NCI-H1092 (cell line): ENCODE data around the gene POLR1D.
A peak's percentile ranks its signal among the peaks of the same experiment; 100 is the strongest.
"Not testable (repeated sequence)": the region's sequence is repeated elsewhere in the genome, so short reads cannot be mapped to it uniquely, and the experiment has no call there.

Source experiments
- DNase-seq: peaks from one replicate; lab custom pipeline; 2025; lab: John Stamatoyannopoulos, UW

Gene POLR1D

DNA sequence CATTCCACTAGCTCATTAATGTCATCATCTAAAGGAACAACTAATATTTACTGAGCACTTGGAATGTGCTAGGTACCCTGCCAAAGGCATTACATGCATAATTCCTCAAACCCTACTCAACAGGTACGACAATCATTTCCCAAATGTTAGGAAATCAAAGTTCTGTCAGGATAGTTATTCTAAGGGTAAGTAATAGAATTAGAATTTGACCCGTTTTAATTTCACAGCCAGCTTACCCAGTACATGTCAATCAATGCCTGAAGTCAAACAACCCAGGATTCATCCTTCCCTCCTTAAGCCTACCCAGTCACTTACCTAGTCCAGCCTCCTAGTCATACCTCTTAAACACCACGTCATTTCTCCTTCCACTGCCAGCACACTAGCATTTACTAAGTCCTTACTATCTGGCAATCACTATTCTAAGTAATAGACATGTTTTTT is 3.8 kb upstream of the POLR1D start:
- DNase-seq = no peak

GRCh38 chr13:27619093-27619727 is 2.5 kb upstream of the POLR1D start:
- no peak for DNase-seq

GRCh38 chr13:27619728-27620376 is 1.8 kb upstream of the POLR1D start:
- DNase-seq = no peak

- DNase-seq = peak; percentile 97
Observed at GRCh38 chr13:27620377-27621115, 1.1 kb upstream of the POLR1D start, which contains the start of gene LNX2. Gene LNX2 (minus strand): TSS chr13:27620529. CDS start chr13:27581703, 38,826 bp downstream.

DNA sequence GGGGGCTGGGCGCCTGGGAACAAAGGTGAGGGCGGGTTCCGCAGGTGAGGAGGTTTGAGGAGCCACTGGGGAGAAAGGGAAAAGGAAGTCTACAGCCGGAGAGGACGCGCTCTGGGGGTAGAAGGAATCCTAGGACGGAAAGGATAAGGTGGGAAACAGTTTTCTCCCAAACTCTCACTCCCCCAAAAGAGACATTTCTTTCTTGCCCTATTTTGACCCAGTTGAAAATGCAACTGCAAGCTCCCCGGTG is 651 bp upstream of the POLR1D start:
- no peak for DNase-seq

DNA sequence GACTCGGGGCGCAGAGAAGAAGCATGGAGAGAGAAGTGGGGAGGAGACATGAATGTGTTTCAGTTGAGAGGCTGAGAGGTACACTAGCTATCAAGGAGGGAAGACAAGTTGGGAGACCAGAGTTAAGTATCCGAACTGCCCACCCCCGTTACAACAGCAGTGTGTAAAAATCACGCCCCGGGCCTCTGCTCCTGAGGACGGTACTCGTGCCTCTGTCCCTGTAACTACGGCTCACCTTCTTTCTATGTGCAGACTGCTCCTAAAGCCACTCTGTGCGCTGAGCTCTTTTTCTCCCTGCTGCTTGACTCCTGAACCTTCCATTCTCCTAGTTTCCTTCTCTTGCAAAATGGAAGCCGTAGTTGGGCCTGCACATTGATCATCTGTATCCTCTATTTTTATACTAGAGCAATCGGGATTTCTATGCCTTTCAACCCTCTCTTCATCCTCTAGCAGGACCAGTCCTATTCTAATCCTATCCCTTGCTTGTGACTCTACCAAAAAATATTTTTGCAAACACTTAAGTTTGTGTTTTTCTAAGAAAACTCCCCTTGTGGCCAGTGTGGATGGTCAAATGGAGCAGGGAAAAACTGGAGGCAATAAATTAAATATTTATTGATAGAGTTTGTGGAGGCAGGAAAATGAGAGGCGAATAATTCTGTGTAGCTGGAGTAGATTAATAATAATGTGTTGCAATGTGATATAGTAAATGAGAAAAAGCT is 569 bp downstream of the POLR1D start:
- DNase-seq = no peak

- no peak for DNase-seq
Observed at GRCh38 chr13:27622881-27623280, 1.2 kb downstream of the POLR1D start.

GRCh38 chr13:27624071-27624470 is 2.4 kb downstream of the POLR1D start:
- DNase-seq = no peak

DNA sequence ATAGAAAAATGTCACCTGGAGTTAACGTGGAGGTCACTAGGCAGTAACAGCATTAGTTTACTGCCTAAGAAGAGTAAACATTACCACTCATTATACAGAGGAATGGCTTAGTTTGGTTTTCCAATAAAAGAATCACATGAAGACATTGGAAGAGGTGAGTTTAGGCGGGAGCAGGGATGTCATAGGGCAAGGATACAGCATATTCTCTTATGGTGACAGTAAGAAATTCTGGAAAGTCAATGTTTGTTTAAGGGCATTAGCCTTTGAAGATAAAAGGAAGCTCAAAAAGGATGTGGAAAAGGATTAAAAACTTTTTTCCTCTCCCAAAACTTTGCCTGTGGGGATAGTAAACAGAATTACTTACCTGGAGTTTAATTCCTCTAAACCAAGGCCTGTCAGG is 4.1 kb downstream of the POLR1D start:
- DNase-seq = no peak

GRCh38 chr13:27627380-27627779 is 5.7 kb downstream of the POLR1D start:
- no peak for DNase-seq

DNA sequence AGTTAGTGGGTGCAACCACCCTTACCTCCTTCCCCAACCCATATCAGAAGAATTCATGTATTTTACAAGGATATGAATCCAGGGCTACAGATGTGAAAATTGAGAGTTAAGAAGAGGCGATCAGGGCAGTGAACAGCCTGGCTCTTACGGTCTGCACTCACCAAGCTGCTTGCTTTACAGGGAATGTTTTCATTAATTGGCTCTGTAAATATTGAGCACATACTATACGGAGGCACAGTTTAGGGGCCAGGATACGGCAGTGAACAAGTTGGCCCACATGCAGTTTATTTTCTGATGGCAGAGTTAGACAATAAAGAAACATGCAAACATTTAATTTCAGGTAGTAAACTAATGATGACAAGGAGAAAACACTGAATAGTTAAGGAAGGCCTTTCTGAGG is 6.4 kb downstream of the POLR1D start:
- no peak for DNase-seq

GRCh38 chr13:27628766-27629165 is 7.1 kb downstream of the POLR1D start:
- not testable (repeated sequence) for DNase-seq

DNA sequence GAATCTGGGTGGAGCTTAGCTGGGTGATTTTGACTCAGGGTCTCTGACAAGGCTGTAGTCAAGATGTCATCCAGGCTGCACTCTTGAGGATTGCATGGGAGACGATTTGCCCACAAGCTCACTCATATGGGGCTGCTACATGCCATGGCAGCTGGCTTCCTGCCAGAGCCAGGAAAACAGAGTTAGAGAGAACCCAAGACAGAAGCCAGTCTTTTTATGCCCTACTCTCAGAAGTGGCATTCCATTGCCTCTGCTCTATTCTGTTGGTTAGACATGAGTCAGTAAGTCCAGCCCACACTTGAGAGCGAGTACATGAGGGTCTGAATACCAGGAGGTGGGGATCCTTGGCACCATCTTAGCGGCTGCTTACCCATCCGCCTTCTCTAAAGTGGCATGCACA is 9.5 kb downstream of the POLR1D start:
- no peak for DNase-seq

- DNase-seq = no peak
Observed at GRCh38 chr13:27631665-27632064, 10.0 kb downstream of the POLR1D start.

DNA sequence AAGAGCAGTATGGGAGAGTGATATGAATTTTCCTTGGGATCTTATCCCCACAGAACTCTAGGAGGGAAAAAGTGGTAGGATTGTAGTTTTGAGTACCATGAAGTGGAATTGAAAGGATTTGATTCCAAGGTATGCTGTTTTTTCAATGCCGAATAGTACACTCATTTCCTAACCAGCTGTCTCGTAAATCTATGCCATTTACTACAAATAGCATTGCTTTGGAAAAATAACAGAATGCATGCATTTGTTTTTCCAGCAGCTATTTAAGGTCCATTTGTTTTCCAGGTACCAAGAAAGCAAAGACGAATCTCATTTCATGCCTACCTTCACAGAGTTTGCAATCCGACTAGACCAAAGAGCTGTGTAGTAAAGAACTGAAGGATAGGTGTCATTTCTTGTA is 10.5 kb downstream of the POLR1D start:
- no peak for DNase-seq

GRCh38 chr13:27632648-27633047 is 11.0 kb downstream of the POLR1D start:
- DNase-seq = no peak

DNA sequence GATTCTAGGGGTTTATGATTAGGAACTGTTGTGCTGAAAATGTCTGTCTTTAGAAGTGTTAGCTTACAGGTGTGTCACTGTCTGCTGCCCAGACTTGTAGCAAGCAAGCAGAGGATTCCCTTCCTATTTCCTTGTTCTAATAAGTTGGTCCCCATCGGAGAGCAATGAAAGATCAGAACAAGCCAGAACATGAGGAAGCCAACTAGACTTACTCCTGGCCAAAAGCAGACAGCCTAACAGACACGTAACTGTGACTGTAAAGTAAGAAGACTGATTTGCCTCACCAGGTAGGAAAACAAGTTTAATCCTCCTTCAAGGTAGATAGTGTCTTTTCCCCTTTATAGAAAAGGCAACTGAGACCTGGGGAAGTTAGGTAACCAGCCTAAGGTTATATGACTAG is 12.5 kb downstream of the POLR1D start:
- DNase-seq = no peak

GRCh38 chr13:27634791-27635190 is 13.1 kb downstream of the POLR1D start:
- DNase-seq = no peak

- no peak for DNase-seq
Observed at GRCh38 chr13:27635266-27635665, 13.6 kb downstream of the POLR1D start.

DNA sequence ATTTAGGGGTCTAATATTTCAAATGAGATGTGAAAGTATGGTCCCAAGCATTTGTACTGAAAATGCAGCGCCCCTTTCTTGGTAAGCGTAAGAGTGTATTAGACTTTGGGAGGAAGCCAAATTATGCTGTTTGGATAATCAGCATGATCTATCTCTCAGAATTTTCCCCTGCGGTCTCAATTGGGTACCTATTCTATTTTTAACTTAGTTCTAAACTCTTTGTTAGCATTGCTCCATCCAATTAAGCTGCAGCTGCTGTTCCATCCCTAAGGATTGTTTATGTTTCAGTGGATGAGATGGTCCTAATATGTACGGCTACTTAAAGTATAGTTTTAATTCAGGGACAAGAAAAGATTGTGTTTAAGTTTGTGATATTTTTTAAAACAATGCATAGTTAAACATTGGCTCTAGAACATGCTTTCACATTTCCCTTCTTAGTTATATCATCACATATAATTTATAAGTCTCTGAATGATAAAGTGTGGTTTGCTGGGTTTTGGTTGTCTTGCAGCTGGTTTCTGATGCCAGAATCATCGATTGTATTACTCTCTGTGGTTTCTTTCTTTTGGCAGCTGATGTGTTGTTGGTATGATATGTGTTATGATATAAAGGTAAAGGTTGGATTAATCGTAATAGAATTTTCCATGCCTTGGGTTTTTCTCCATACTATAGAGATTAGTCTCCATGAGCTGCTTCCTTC is 15.0 kb downstream of the POLR1D start:
- DNase-seq = no peak

GRCh38 chr13:27637289-27637626 is 15.6 kb downstream of the POLR1D start:
- no peak for DNase-seq

- no peak for DNase-seq
Observed at GRCh38 chr13:27638001-27638400, 16.3 kb downstream of the POLR1D start.
